Upper lobe of left lung (tissue), 6 donors: ENCODE results near the gene DOK5. TPM values are rescaled to one million over a fixed set of nuclear protein-coding genes. Genes with fewer than 3 reads are reported as not detected.

Source experiments
- ATAC-seq, 2 donors: fragments of 200-7000 bp; cut with Tn5 transposase; one replicate each; pipeline ENCODE4 v1.9.1; 2022; ENCODE audit warnings: mild to moderate bottlenecking in 2 of 2, moderate library complexity in 2 of 2; ENCODE audit not compliant: low FRiP score in 2 of 2
- DNase-seq, 2 donors: peaks; one replicate each; pipeline ENCODE4 v3.0.0-alpha.2; 2019 to 2020
- H3K27ac ChIP-seq, 4 donors: fragments of 200-600 bp; sonication (generic); one replicate each; pipeline ENCODE4 v1.5.1; 2016 to 2019
- H3K27me3 ChIP-seq, 4 donors: fragments of 200-600 bp; sonication (generic); one replicate each; pipeline ENCODE4 v1.5.1; 2017 to 2019
- H3K36me3 ChIP-seq, 4 donors: fragments of 200-600 bp; sonication (generic); one replicate each; pipeline ENCODE4 v1.5.1; 2016 to 2019
- H3K4me1 ChIP-seq, 4 donors: fragments of 200-600 bp; sonication (generic); one replicate each; pipeline ENCODE4 v1.5.1; 2018 to 2019
- H3K4me3 ChIP-seq, 4 donors: fragments of 200-600 bp; sonication (generic); one replicate each; pipeline ENCODE4 v1.5.1; 2017 to 2019; ENCODE audit warnings: mild to moderate bottlenecking in 2 of 4, moderate library complexity in 1 of 4
- H3K9me3 ChIP-seq, 4 donors: fragments of 200-600 bp; sonication (generic); one replicate each; pipeline ENCODE4 v1.5.1; 2018 to 2019
- CTCF ChIP-seq, 6 experiments: fragments of 450-650 bp in 4 of 6; fragments of 200-600 bp in 2 of 6; sonication (generic) in 2 of 6; IDR thresholded peaks; one replicate each; pipeline ENCODE4 v1.5.1; 2016 to 2019; ENCODE audit warnings: antibody characterized with exemption in 6 of 6
- EP300 ChIP-seq, 4 donors: sonication (generic); formaldehyde crosslinking; IDR thresholded peaks; one replicate each; pipeline ENCODE4 v1.5.1; 2017; ENCODE audit warnings: antibody characterized with exemption in 4 of 4, control low read depth in 2 of 4
- POLR2A ChIP-seq, 4 donors: fragments of 450-650 bp; IDR thresholded peaks; one replicate each; pipeline ENCODE4 v1.5.1; 2016 to 2017; ENCODE audit warnings: antibody characterized with exemption in 4 of 4, mild to moderate bottlenecking in 2 of 4
- POLR2AphosphoS5 ChIP-seq, 2 donors: sonication (generic); formaldehyde crosslinking; IDR thresholded peaks; one replicate each; pipeline ENCODE4 v1.5.1; 2017; ENCODE audit warnings: antibody characterized with exemption in 2 of 2
- WGBS, 2 donors: methylation state at CpG; one replicate each; pipeline ENCODE4 v1.1.5; 2017 to 2018; 5-methylcytosine and 5-hydroxymethylcytosine counted together
- total RNA-seq, 6 donors: library from RNA; depleted of rRNA in 4 of 6; stranded (reverse); fragments of >200 nt in 4 of 6; gene quantifications; one replicate each; pipeline versions ENCODE4 v1.1.0 to v1.2.1, GENCODE V29; 2016 to 2021
- donor health status: DM: no; HTN: no; CAD: no; lungs with moderate emphysema.
- donor health status: DM: no; HTN: yes; CAD: no; lungs with severe emphysema.

DOK5 gene
- total RNA-seq, 6 donors from 2014 or later: 0.37 to 1.0 TPM; not detected in 4

GRCh38 chr20:54598352-54598751 is 123.0 kb downstream of the DOK5 start:
- 67 to 76% methylated on average over 5 of the region's 5 CpGs for WGBS, 2 donors
- ATAC-seq: no peak
- H3K27me3 ChIP-seq: no peaks in the 10 kb centered on the region
- H3K27ac ChIP-seq: no peak overlapping the region
- H3K4me1 ChIP-seq: no peaks in the 10 kb centered on the region
- TF ChIP-seq POLR2A (IDR thresholded peaks at IDR 0.05) (no peak), POLR2AphosphoS5 (IDR thresholded peaks at IDR 0.05) (no peak)
- no peaks in the 10 kb centered on the region for H3K9me3 ChIP-seq
- H3K4me3 ChIP-seq: no peak overlapping the region
- no peaks in the 10 kb centered on the region for H3K36me3 ChIP-seq
- no peak for DNase-seq

- H3K9me3 ChIP-seq: no peaks in the 10 kb centered on the region
- TF ChIP-seq EP300 (IDR thresholded peaks at IDR 0.05) (no peak), POLR2AphosphoS5 (IDR thresholded peaks at IDR 0.05) (no peak), CTCF (IDR thresholded peaks at IDR 0.05) (no peak), POLR2A (IDR thresholded peaks at IDR 0.05) (no peak)
- WGBS, 2 donors: 54 to 59% methylated on average over 3 of the region's 3 CpGs
- no peaks in the 10 kb centered on the region for H3K4me1 ChIP-seq
- no peak for ATAC-seq
- no peak for DNase-seq
- no peaks in the 10 kb centered on the region for H3K27me3 ChIP-seq
- no peak overlapping the region for H3K4me3 ChIP-seq
- no peak overlapping the region for H3K27ac ChIP-seq
- no peaks in the 10 kb centered on the region for H3K36me3 ChIP-seq
These were observed 125.2 kb downstream of the DOK5 start for GRCh38 chr20:54600634-54601033.

DNA sequence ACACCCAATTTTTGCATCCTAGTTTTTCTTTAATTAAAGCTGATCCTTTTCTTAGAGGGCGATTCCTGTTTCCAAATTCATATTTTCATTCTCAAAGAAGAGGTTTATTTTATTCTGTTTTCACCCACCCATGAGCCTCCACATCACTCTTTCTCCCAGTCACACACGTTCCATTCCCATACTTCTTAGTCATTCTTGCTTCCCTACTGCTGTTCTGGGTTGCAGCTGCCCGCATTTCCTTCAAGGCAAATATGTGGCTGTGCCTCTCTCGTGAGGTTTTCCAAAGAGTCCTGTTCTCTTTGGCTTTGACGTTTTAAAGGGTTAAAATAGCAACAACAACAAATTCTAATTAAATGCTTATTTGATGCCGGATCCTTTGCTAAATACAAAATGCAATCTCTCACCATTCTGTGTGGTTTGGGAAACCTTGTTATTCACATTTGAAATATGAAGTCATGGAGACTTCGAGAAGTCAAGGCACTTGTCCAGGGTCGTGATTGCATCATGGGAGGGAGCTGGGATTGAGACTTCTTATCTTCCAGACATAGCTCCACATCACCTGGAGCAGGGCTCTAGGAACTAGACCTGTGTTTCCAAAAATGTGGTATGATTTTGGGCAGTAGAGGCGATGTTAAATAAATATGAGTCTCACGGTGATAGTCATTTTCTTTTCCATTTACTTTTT is 126.6 kb downstream of the DOK5 start:
- Histone ChIP-seq H3K27me3 (no peaks in the 10 kb centered on the region), H3K4me1 (no peaks in the 10 kb centered on the region), H3K4me3 (no peak overlapping the region), H3K36me3 (no peaks in the 10 kb centered on the region), H3K27ac (no peak overlapping the region), H3K9me3 (no peaks in the 10 kb centered on the region)
- ATAC-seq (no peak), DNase-seq (no peak)
- TF ChIP-seq CTCF (IDR thresholded peaks at IDR 0.05) (no peak), POLR2A (IDR thresholded peaks at IDR 0.05) (no peak), EP300 (IDR thresholded peaks at IDR 0.05) (no peak), POLR2AphosphoS5 (IDR thresholded peaks at IDR 0.05) (no peak)
- 78 to 80% methylated on average over 10 of the region's 10 CpGs for WGBS, 2 donors

- H3K27ac ChIP-seq: no peak overlapping the region
- WGBS, 2 donors: 79 to 87% methylated on average over 3 of the region's 3 CpGs
- TF ChIP-seq EP300 (IDR thresholded peaks at IDR 0.05) (no peak), CTCF (IDR thresholded peaks at IDR 0.05) (no peak), POLR2A (IDR thresholded peaks at IDR 0.05) (no peak), POLR2AphosphoS5 (IDR thresholded peaks at IDR 0.05) (no peak)
- DNase-seq: no peak
- H3K27me3 ChIP-seq: no peaks in the 10 kb centered on the region
- no peaks in the 10 kb centered on the region for H3K36me3 ChIP-seq
- H3K4me1 ChIP-seq: no peaks in the 10 kb centered on the region
- no peaks in the 10 kb centered on the region for H3K9me3 ChIP-seq
- H3K4me3 ChIP-seq: no peak overlapping the region
- ATAC-seq: no peak
These were observed 129.9 kb downstream of the DOK5 start for GRCh38 chr20:54605319-54605718.

- DNase-seq (no peak), ATAC-seq (peak in 1 of 2 donors; percentile 49)
- H3K4me1 ChIP-seq: no peaks in the 10 kb centered on the region
- no peaks in the 10 kb centered on the region for H3K9me3 ChIP-seq
- no peak overlapping the region for H3K4me3 ChIP-seq
- no peak for TF ChIP-seq CTCF (IDR thresholded peaks at IDR 0.05)
- no peak for TF ChIP-seq POLR2AphosphoS5 (IDR thresholded peaks at IDR 0.05)
- no peak for TF ChIP-seq POLR2A (IDR thresholded peaks at IDR 0.05)
- no peak for TF ChIP-seq EP300 (IDR thresholded peaks at IDR 0.05)
- WGBS, 2 donors: 61 to 78% methylated on average over 3 of the region's 3 CpGs
- no peaks in the 10 kb centered on the region for H3K27me3 ChIP-seq
- H3K27ac ChIP-seq: no peak overlapping the region
- no peaks in the 10 kb centered on the region for H3K36me3 ChIP-seq
These were observed 131.0 kb downstream of the DOK5 start for GRCh38 chr20:54606380-54606779.
